Raji (cell line): ENCODE measurements around the gene ALAD.

Experiments
- POLR2A ChIP-seq: IDR thresholded peaks from 2 replicates; pipeline ENCODE4 v1.6.1; 2011; ENCODE audit warnings: low read depth, low read length, control low read depth; ENCODE audit not compliant: insufficient read depth

ALAD gene

GRCh38 chr9:113356686-113357292 lies 44.3 kb downstream of the ALAD start:
- TF ChIP-seq POLR2A: no peak

GRCh38 chr9:113355040-113355596 lies 46.0 kb downstream of the ALAD start:
- TF ChIP-seq POLR2A: no peak

GRCh38 chr9:113352411-113352810 lies 48.7 kb downstream of the ALAD start:
- no peak for TF ChIP-seq POLR2A

GRCh38 chr9:113352006-113352405 lies 49.1 kb downstream of the ALAD start:
- no peak for TF ChIP-seq POLR2A

GRCh38 chr9:113350937-113351336 lies 50.1 kb downstream of the ALAD start:
- no peak for TF ChIP-seq POLR2A

- no peak for TF ChIP-seq POLR2A
These were observed 50.9 kb downstream of the ALAD start for GRCh38 chr9:113350107-113350661.

GRCh38 chr9:113349445-113350094 lies 51.5 kb downstream of the ALAD start, which contains the start of gene BSPRY:
Gene BSPRY, plus strand, starts transcription at chr9:113349541. Its CDS starts 39 bp downstream, at chr9:113349580.
- no peak for TF ChIP-seq POLR2A

GRCh38 chr9:113349066-113349444 lies 52.0 kb downstream of the ALAD start:
- TF ChIP-seq POLR2A: no peak

GRCh38 chr9:113348437-113348836 lies 52.6 kb downstream of the ALAD start:
- no peak for TF ChIP-seq POLR2A

GRCh38 chr9:113345671-113346070 lies 55.4 kb downstream of the ALAD start:
- no peak for TF ChIP-seq POLR2A

GRCh38 chr9:113345190-113345589 lies 55.9 kb downstream of the ALAD start:
- no peak for TF ChIP-seq POLR2A

- TF ChIP-seq POLR2A: no peak
These were observed 57.3 kb downstream of the ALAD start for GRCh38 chr9:113343732-113344231.

GRCh38 chr9:113341712-113342410 lies 59.2 kb downstream of the ALAD start:
- TF ChIP-seq POLR2A: no peak

GRCh38 chr9:113340011-113340699 lies 60.9 kb downstream of the ALAD start, which contains the start of gene WDR31:
Gene WDR31, minus strand, starts transcription at chr9:113340275. Its CDS starts 8,253 bp downstream, at chr9:113332022.
- peak; percentile 75 for TF ChIP-seq POLR2A

- no peak for TF ChIP-seq POLR2A
These were observed 63.4 kb downstream of the ALAD start for GRCh38 chr9:113337714-113338113.
